ENCODE data around the gene C1QTNF7.

Gene C1QTNF7

DNA sequence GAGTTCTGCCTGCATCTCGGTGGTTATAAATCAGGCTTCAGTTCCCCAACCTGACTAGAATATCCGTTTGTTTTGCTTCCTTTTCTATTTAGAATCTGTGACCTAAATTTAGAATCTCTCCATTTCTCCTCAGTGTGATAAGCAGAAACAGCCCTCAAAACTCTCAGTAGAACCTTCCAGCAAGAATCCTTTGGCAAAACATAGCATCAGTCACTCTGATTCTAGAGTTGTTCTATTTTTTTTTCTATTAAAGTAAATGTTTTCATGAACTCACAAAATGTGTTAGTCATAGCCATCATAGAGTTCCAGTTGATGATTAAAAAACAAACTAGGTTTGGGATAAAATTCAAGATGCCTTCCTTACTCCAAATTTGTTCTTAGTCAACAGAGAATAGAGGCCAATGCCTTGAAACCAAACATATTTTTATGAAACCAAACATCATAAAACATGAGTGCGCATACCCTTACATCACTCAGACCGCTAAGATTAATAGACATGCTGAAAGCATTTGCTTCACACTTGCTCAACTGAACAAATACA lies 13.2 kb upstream of the C1QTNF7 start:
- no peak for DNase-seq (ENCODE audit: low spot score)

DNA sequence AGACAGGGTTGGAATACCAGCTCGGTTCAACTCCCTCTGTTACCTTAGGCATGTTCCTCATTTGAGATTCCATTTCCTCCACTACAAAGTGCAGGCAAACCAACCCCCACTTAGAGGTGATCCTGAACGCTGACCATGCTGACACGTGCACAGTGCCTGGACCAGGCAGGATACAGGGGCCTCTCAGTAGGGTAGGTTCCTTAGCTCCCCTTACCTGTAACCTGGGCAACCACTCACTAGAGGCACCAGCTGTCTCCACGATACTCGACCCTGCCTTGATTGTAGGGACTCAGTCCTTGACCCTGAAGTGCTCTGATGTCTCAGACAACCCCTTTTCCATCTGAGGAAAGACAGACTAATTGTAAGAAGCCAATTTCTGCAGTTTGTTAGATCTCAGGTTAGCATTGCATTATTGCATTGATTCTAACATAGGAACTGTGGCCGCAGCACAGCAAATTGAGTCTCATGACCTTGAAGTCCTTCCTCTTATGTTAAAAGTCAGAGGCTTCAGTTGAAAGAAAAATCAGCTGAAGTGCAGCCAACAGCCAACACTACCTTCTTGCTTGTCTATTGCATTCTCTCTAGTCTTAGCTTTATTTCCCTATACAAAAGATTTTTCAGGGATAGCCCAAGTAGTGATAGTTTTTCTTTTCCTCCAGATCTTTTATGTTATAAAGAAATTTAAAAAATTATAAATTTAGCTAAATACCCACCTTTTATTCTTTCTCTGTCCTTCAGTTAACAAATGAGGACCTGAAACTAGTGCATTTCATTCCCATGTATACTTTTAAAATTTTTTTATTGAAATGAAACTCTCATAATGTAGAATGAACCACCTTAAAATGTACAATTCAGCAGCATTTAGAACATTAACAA lies 11.2 kb upstream of the C1QTNF7 start:
- no peak for DNase-seq (ENCODE audit: low spot score)

- no peak for DNase-seq (ENCODE audit: low spot score)
These were observed 10.6 kb upstream of the C1QTNF7 start for GRCh38 chr4:15417233-15417660.

- no peak for DNase-seq (ENCODE audit: low spot score)
These were observed 8.9 kb upstream of the C1QTNF7 start for GRCh38 chr4:15418956-15419355.

DNA sequence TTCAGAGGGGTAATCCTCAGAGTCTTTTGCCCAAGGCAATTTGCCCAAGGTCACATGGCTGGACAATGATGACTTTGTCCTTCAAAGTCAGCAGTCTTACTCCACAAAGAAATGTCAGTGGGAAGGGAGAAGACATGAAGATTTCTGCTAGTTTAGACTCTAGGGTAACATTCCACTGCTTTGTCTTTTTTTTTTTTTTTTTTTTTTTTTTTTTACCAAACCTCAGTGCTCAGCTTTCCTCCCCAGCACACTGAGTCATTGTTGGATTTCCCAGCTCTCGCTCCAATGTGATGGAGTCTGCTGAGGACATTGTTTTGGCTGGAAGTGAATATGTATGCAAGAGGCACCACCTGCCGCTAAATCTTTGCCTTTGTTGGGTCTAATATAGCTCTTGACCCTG lies 7.2 kb upstream of the C1QTNF7 start:
- no peak for DNase-seq (ENCODE audit: low spot score)

DNA sequence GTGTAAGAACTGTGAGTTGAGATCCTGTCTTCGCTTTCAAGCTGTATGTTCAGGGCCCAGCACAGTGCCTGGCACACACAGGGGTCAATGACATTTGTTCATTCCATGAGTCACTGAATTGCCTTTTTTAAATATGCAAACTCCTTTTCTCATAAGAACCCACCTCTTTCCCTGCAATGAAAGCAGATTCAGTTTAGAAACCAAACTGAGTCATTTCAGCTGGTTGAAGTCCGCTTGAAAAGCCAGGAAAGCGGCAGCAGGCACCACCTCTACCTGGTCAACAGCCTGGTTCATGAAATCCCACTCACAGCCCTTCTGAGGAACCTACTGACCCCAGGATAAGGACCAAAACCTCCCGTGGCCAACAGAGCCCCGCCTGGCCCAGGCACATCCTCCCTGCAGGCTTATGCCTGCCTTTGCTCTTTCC lies 4.5 kb upstream of the C1QTNF7 start:
- no peak for DNase-seq (ENCODE audit: low spot score)

- DNase-seq (ENCODE audit: low spot score): no peak
These were observed 2.3 kb upstream of the C1QTNF7 start for GRCh38 chr4:15425520-15425919.

- DNase-seq (ENCODE audit: low spot score): no peak
These were observed 672 bp upstream of the C1QTNF7 start for GRCh38 chr4:15427161-15427560.

GRCh38 chr4:15428611-15429010 lies 778 bp downstream of the C1QTNF7 start:
- no peak for DNase-seq (ENCODE audit: low spot score)

DNA sequence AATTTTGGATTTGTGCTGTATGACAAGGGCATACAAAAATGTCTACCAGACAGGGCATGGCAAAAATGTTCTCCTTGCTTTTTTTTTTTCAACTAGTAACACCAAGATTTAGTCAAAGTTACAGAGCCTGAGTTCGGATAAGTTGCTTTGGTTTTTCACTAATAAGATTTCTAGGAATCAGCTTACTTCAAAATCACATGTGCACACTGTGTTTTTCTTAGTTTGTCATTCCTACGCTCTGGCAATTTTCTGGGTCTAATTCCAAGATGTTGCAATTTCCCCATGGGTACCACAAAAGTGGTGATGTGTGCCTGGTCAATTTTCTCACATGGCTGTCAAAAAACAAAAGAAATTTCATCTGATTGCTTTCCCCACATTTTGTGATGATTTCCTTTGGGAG lies 6.3 kb downstream of the C1QTNF7 start:
- no peak for DNase-seq (ENCODE audit: low spot score)

DNA sequence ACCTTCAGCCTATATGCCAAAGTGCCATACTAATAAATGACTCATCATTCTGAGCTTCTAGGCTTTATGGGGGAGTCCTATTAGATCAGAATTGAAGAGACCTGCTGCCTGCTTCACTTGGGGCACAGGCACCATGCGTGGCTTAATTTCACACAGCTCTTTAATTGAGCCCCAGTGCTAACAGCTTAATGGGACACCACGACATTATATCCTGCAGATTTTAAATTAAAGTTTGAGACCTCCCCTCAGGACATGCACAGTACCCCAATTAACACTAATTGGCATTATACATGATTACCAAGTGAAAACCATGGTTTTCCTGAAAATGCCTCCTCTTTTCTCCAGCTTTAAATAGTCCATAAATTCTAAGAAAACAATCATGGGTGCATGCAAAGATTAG lies 6.8 kb downstream of the C1QTNF7 start:
- DNase-seq (ENCODE audit: low spot score): no peak

GRCh38 chr4:15436513-15436912 lies 8.7 kb downstream of the C1QTNF7 start:
- DNase-seq (ENCODE audit: low spot score): no peak

DNA sequence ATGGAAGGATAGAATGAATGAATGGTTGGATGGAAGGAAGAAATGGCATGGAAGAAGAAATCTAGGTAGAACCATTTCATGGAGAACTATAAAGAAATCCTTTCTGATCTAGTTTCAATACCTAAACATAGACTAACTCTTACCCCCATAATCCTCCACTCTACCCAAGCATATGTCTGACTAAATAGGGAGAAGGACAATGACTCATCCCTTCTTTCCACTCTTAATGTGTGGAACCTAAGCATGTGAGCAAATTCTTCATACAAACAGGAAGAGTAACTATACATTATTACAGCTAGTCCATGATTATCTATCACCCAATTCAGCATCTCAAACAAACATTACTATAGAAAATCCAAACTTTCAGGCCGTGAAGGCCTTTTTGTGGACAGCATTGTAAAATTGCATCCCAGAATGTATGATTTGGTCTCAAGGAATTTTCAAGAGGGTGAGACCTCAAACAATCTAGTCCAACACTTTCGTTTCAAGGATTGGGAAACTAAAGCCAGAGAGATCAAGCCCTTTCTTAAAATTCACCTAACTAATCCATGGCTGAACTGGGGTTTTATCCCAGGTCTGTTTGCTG lies 11.2 kb downstream of the C1QTNF7 start:
- DNase-seq (ENCODE audit: low spot score): no peak

- DNase-seq (ENCODE audit: low spot score): no peak
These were observed 15.7 kb downstream of the C1QTNF7 start for GRCh38 chr4:15443371-15444160.

DNA sequence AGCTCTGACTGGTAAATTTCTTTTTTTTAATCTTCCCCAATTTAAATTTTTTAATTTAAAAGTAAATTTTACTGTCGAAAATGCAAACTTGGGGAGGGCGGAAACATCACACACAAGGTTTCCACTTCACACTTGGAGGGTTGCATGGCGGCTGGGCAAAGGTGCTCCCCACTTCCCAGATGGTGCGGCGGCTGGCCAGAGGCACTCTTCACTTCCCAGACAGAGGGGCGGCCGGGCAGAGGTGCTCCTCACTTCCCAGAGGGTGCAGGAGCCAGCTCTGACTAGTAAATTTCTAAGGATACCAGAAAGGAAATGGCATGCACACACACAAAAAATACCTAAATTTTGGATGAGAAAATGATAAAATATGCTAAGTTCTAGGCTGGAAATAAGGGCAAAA lies 16.4 kb downstream of the C1QTNF7 start:
- DNase-seq (ENCODE audit: low spot score): no peak

DNA sequence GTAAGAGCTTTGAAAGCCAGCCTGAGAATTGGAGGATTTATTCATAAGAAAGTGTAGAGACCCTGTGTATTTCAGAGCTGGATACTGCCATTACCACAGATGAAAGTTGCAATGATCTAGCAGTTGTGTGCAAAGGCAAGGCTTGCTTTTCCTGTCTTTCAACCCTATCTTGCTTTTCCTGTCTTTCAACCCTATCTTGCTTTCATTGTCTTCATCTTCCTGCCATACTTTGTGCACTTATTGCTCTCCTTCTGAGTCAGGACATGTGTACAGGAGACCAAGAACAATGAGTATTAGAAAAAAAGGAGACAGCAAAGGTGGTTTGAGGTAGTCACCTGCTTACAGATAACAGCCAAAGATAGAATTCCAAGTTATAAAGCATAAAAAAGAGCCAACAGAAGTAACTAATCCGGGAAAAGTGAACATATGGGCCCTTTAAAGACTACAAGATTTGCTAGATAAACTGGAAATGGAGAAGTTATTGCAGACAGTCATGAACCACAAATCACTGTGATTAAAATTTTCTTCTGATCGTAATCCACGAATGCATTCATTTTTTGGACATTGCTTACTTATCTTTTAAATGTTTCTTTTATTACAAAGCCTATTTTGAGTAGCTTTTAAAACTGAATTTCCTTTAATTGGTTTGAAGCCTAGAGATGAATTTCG lies 17.2 kb downstream of the C1QTNF7 start:
- DNase-seq (ENCODE audit: low spot score): no peak

DNA sequence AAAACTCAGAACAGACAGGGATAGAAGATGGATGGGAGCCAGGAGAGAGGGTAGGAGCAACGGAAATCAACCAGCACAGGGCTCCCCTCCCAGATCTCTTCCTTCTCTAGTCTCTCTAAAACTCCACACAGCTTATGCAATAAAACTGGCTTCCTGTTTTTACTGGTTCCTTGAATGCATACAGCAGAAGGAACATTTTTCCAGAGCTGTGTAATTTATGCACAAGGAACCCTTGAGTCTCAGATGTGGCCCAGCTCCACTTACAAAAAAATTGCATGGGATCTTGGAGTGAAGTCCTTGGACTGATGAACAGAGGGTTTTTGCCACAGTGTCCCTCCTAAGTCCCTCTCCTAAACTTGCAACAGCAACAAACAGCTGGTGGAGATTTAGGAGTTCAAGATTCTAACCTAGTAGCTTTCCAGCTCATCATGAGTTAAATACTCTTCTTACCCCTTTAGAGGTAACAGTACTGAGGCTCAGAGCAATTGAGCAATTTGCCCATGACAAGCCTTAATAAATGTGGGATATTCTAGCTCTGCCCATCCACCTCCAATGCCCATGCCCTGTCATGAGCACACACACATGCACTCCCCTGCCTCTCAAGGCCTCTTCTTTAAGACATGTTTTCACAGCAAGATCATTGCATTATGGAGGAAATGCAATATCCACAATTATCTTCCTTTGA lies 23.5 kb downstream of the C1QTNF7 start:
- DNase-seq (ENCODE audit: low spot score): no peak

GRCh38 chr4:15451866-15452765 lies 24.3 kb downstream of the C1QTNF7 start:
- no peak for DNase-seq (ENCODE audit: low spot score)

DNA sequence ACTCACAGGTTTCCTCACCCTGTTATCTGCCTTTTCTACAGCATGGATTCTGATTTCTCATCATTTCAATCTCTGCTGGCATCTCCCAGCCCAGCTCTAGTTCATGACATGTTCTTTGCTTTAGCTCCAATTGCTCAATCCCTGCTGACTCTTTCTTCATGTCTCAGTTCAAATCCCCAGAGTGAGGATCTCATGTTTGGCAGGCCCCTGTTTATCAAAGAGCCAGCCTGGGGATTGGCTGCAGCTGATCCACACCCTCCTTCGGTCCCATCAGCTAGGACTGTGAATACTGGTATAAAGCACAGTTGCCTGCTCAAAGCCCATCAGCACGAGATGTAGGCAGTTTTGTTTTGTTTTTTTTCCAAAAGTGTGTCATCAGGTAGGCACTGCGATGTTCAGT lies 27.5 kb downstream of the C1QTNF7 start:
- no peak for DNase-seq (ENCODE audit: low spot score)

Data from LoVo (cell line).